HG03159 (cell line): ENCODE results near the gene ZDHHC20.
"Not testable (repeated sequence)": the region's sequence is repeated elsewhere in the genome, so short reads cannot be mapped to it uniquely, and the experiment has no call there.

Experiments used
- ATAC-seq: cut with Tn5 transposase; IDR thresholded peaks from one replicate; pipeline ENCODE4 v1.9.1; 2021; ENCODE audit warnings: mild to moderate bottlenecking, moderate library complexity; ENCODE audit not compliant: unreplicated experiment

The ZDHHC20 gene

DNA sequence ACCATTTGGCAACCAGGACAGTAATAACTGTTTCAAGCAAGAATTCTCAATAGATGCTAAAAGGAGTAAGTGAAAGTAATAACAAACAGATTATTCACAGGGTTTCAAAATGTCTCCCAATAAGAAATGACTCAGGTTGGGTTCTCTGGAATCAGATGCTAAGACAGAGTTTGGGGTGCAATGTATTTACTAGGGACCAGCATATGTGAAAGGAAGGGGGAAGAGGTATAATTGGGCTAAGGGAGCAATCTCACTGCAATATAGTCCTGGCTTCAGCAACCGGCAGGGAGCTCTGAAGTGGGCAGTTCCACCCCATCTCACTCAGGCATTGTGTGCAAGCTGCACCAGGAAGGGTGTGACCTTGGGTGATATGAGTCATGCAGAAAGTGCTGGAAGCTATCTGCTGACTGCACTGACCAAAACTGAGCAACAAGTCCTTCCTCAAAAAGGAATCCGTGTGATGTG, 23.4 kb downstream of the ZDHHC20 start:
- ATAC-seq: peak; percentile 93

- ATAC-seq: no peak
These were observed 23.9 kb downstream of the ZDHHC20 start for GRCh38 chr13:21435231-21435630.

- no peak for ATAC-seq
These were observed 24.5 kb downstream of the ZDHHC20 start for GRCh38 chr13:21434588-21434987.

DNA sequence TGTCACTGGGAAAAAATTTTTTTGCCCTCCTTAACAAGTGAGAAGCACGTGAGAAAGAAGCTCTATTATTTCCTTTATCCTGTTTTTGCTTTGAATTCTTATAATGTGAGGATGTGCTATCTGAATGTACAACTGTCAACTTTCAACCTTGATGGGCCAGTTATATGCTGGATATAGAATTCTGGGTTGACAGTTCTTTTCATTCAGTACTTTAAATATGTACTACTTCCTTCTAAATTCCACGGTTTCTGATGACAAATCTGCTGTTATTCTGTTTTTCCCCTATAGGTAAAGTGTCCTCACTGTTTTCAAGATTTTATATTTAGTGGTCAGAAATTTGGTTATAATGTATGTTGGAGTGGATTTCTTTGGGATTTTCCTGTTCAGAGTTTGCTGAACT, 29.9 kb downstream of the ZDHHC20 start:
- ATAC-seq: no peak

GRCh38 chr13:21427741-21428140, 31.4 kb downstream of the ZDHHC20 start:
- ATAC-seq: peak; percentile 64

GRCh38 chr13:21426238-21426637, 32.9 kb downstream of the ZDHHC20 start:
- ATAC-seq: no peak

GRCh38 chr13:21420706-21421105, 38.4 kb downstream of the ZDHHC20 start:
- no peak for ATAC-seq

DNA sequence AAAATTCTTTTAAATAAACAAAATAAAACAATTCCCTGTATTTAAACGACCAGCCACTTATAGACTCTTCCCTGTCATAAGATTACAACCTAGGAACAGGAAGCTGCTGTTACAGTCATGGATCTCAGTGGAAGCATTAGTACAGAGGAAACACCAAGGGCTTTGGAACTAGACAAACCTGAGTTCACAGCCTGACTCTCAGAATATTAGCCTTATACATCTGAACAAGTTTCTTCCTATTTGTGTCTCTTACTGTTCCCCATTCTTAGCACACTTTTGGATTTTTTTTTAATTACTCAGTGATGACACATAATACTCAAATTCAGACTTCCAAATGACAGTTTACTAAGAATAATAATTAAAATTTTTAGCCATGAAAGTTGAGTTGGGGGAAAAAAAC, 46.1 kb downstream of the ZDHHC20 start:
- ATAC-seq: no peak

DNA sequence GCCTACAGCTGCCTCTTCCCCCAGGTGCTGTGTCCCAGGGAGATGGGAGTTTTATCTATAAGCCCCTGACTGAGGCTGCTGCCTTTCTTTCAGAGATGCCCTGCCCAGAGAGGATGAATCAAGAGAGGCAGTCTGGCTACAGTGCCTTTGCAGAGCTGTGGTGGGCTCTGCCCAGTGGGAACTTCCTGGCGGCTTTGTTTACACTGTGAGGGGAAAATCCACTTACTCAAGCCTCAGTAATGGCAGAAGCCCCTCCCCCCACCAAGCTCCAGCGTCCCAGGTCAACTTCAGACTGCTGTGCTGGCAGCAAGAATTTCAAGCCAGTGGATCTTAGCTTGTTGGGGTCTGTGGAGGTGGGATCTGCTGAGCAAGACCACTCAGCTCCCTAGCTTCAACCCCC, 48.6 kb downstream of the ZDHHC20 start:
- not testable (repeated sequence) for ATAC-seq

- no peak for ATAC-seq
These were observed 53.8 kb downstream of the ZDHHC20 start for GRCh38 chr13:21405309-21405708.

DNA sequence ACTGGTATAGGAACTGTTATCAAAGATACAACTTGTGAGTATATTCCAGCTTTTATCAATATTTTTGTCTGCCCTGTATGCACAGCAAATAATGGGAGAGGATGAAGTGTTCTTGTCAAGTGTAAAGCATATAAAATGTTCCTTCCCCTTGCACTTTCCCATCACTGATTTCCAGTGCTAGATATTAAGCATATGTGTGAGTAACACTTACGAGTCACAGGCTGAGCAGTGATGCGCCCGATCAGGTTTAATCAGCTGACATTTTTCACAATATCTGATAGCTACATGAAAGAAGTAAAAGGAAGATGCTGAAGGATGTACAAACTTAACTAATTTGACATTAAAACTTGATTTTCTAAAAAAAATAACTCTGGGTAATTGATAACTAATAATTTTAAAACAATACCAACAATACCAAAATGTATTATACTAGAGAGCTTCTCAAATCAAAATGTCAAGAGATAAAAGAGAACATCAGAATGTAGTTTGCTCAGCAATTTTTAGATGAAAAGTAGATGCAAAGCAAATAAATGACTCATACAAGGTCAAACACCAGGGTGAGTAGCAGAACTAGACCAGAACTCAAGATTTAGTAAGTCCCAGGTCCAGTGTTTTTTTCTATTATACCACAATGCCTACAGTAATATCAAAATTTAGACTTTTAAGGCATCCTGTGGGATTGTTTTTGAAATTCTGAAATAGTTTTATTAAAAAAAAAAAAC, 56.4 kb downstream of the ZDHHC20 start:
- ATAC-seq: no peak

DNA sequence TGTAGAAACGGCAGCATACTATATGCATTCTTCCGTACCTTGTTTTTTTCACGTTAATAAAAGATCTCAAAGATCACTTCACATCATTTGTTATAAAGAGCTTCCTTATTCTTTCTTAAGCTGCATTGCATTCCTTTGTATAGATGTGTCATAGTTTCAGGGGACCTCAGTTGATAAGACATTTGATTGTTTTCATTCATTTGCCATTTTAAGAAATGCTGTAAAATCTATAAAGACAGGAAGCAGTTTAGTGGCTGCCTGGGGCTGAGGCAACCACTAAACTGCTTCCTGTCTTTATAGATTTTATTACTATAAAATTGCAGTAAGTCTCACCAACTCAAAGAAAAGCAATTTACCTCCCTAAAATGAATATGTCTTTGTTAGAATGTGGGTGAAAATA, 59.4 kb downstream of the ZDHHC20 start:
- ATAC-seq: no peak

DNA sequence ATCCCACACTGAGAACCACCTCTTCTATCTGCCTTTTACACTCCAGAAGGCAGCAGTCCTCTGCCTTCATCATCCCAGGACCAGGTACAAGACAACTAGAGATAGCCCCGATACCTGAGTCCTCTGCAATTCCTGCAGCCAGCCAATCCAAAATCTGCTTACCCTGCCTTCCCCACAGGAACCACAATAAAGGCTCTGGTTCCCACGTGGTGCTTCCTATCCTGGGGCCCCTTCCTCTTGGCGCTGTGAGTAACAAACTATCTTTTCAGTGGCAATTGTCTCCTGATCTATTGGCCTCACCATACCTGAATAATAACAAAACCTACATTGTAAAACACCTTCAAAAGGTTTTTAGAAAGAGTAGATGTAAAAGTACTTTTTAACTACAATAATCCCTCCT, 63.1 kb downstream of the ZDHHC20 start:
- ATAC-seq: no peak

DNA sequence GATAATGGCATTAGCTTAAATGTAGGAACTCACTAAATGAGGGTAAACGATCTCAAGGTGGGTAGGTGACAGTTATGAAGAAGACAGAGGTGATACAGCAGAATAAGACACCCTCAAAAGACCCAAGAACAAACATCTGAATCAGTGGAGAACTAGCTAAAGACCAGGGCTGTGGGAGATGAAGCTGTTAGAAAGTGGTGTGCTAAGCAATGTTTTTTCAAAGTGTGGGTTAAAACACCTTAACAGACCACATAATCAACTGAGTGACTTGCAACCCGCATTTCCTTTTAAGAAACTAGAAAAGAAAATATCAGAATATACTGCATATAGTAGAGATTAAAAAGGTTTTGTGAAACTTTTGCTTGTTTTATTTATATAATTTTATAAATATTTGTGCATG, 70.0 kb downstream of the ZDHHC20 start:
- ATAC-seq: no peak

DNA sequence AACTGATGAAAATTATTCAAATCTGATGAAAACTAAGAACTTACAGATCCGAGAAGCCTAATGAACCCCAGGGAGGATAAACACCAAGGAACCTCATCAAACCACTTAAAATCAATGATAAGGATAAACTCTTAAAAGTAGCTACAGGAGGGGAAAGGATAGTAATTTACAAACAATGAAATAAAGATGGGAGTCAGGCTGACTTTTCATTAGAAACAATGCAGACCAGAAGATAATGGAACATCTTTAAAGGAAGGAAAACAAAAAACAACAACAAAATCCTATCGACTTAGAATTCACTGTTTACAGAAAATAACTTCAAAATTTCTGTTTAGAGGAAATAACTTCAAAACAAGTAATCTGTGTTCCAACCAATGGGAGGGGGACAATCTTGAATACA, 73.4 kb downstream of the ZDHHC20 start:
- no peak for ATAC-seq

DNA sequence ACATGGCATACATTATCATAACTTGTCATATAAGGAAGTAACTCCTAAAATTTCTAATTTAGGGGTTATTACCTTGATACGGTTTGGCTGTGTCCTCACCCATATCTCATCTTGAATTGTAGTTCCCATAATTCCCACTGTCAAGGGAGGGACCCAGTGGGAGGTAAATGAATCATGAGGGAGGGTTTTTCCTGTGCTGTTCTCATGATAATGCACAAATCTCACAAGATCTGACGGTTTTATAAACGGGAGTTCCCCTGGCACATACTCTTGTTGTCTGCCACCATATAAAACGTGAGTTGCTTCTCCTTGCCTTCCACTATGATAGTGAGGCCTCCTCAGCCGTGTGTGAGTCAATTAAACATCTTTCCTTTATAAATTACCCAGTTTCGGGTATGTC, 76.0 kb downstream of the ZDHHC20 start:
- ATAC-seq: no peak

DNA sequence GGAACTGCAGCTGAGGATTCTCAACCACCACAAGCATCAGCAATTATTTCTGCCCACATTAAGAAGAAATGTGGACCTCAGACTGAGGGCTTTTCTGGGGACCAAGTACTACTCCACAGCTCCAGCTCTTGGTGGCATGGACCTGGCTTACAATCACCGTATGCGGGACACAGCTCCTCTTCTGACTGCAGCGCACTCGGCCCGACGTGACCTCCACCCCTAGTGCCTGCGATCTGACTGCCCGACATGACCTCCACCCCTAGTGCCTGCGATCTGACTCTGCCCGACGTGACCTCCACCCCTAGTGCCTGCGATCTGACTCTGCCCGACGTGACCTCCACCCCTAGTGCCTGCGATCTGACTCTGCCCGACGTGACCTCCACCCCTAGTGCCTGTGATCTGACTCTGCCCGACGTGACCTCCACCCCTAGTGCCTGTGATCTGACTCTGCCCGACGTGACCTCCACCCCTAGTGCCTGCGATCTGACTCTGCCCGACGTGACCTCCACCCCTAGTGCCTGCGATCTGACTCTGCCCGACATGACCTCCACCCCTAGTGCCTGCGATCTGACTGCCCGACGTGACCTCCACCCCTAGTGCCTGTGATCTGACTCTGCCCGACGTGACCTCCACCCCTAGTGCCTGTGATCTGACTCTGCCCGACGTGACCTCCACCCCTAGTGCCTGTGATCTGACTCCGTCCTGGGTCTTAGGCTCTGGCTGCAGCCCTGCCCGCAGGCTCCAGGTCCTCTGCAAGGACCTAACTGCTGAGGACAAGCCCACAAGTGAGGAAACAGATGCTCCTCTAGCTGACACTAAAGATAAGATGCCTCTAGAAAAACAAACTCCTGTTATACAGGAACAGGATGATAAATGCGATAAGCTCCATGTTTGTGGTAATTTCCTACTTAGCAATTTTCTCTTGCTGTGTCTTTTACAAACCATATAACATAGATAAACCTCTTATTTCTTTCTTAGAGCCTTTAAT, 81.8 kb downstream of the ZDHHC20 start:
- not testable (repeated sequence) for ATAC-seq

- ATAC-seq: no peak
These were observed 86.6 kb downstream of the ZDHHC20 start for GRCh38 chr13:21372530-21372929.

- no peak for ATAC-seq
These were observed 88.1 kb downstream of the ZDHHC20 start for GRCh38 chr13:21371011-21371410.

DNA sequence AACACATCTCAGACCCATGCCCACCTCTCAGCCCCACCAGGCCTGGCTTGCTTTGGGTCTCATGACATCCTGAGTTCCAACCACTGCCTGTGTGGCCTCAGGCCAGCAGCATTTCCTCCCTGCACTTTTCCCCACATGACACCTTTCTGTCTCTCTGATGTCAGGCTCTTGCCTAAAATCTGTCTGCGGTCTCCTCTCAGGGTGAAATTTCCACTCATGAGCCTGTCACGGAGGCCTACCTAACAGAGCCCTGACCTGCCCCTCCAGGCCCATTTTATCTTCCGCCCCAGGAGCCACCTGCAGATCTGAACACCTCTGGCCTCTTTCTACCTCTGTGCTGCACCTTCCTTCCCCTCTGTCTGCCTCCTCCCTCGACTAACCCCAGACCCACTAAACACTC, 93.5 kb downstream of the ZDHHC20 start:
- no peak for ATAC-seq

DNA sequence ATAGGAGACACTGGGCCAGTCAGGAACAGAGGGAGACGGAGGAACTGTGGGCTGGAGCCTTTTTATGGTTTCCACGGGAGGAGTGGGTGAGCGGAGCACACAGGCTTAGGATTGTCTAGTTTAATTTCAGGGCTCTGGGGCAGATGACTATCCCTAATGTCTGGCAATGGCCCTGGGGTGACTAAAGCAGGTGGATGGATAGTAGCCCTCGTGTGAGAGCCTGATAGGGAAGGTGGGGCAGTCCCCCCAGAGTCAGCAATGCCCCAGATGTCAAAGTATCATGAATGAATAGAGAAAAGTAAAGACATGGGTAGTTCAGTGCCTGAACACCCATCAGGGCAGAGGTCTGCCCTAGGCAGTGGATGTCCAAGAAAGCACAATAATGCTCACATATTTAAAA, 94.2 kb downstream of the ZDHHC20 start:
- no peak for ATAC-seq

DNA sequence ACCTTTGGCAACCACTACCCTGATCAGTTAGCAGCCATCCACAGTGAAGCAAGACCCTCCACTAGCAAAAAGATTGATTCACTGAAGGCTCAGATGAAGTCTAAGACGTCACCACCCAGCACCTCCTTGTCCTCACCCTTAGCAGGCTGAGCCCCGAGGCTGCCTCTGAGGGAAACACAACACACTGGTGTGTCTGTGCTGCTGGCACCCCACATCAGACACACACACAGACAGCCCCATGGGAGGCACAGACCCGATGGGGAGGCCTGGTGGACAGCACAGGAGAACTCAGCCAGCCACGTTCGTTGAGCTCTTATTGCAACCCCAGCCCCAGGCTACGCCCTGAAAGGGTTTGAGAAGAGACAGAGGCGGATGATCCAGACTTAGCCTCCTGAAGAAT, 94.7 kb downstream of the ZDHHC20 start:
- no peak for ATAC-seq
